Measurements from ENCODE around the gene CREB3L2. TPM values are rescaled to one million over a fixed set of nuclear protein-coding genes. Genes with fewer than 3 reads are reported as not detected.
"Not testable (repeated sequence)": the region's sequence is repeated elsewhere in the genome, so short reads cannot be mapped to it uniquely, and the experiment has no call there.

The CREB3L2 gene
- polyA plus RNA-seq, 3 donors, result 49.4 to 55.1 (median 49.7) TPM

GRCh38 chr7:137909042-137909441, 92.8 kb downstream of the CREB3L2 start:
- DNase-seq, result no peak

GRCh38 chr7:137908106-137908505, 93.8 kb downstream of the CREB3L2 start:
- DNase-seq, result no peak

DNA sequence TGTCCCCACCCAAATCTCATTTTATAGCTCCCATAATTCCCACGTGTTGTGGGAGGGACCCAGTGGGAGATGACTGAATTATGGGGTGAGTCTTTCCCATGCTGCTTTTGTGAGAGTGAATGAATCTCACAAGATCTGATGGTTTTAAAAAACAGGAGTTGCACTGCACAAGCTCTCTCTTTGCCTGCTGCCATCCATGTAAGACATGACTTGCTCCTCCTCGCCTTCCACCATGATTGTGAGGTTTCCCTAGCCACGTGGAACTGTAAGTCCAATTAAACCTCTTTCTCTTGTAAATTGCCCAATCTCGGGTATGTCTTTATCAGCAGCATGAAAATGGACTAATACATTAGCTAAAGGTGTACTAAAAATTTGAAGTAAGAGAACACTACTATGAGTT, 95.2 kb downstream of the CREB3L2 start:
- not testable (repeated sequence) for DNase-seq

GRCh38 chr7:137904833-137905232, 97.1 kb downstream of the CREB3L2 start:
- DNase-seq, result peak; percentile 45

DNA sequence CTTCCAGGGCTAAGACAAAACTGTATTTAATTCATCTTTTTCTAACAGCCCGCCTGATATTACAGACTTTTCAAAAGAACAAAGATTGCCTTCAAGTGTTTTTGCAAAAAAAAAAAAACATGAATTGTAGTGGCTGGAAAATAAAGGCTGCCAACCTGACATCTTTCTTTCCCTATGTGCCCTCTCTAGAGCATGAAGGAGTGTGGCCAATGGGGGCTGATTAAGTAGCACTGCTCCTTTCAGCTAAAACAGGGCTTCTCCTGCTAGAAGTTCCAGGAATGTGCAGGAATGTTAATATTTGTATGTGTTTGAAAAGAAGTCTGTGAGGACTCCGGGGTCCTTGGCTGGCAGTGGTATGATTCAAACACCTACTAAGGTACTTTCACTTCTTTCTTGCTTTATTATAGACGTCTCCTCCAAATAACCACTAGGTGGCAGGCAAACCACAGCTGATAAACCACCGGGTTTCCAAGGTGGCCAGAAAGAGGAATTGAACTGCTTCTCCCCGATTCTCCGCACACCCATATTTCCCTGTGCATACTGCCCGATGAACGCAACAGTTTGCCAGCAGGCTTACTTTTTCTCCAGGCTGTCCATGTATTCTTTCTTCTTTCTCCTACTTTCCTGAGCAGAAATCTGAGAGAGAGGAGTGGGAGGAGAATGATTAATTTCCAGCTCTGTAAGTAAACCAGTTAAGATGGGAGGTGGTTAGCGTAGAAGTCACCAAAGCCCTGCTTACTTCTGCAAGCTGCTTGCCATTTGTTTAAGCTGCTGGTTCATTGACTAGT, 98.3 kb downstream of the CREB3L2 start:
- DNase-seq, result peak; percentile 71

GRCh38 chr7:137900137-137900536, 101.7 kb downstream of the CREB3L2 start:
- no peak for DNase-seq

- peak; percentile 66 for DNase-seq
These were observed 102.8 kb downstream of the CREB3L2 start for GRCh38 chr7:137898839-137899721.

DNA sequence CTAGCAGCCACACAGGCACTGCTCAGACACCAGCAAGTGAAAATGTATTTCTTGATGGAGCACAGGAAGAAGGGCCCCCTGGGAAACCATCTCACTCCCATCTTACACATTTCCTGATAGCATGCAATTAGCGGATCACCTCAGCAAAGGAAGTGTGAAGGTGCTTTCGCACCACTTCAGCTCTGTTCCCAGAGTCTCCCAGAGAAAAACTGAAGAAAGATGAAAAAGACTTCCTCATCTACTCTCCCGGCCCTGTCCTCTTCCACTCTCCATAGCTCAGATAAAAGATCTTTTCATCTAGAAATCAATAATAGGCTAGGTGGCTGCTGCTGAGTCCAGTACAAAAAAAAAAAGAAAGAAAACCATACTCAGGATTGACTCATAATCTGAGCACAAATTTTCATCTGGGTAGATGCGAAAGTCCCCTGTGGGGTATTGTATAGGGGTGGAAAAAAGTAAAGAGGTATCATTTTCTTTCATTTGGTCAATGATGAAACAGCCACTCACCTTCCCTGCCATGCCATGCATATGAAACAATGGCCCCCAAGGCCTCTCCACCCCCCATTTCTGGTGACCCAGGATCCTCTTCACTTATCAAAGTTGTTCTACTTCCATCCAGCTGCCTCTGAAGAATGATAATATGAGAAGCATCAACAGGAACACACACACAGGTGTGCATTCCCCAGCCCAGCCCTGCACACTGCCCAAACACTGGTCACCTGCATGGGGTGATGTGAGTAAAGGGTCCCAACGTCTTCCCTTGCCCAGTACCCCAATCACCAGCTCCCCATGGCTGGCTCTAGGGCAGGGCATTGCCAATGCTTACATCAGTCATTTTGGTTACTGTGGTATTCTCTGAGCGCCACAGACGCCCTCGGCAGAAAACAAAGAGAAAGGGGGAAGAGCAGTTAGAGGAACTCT, 106.3 kb downstream of the CREB3L2 start:
- no peak for DNase-seq

DNA sequence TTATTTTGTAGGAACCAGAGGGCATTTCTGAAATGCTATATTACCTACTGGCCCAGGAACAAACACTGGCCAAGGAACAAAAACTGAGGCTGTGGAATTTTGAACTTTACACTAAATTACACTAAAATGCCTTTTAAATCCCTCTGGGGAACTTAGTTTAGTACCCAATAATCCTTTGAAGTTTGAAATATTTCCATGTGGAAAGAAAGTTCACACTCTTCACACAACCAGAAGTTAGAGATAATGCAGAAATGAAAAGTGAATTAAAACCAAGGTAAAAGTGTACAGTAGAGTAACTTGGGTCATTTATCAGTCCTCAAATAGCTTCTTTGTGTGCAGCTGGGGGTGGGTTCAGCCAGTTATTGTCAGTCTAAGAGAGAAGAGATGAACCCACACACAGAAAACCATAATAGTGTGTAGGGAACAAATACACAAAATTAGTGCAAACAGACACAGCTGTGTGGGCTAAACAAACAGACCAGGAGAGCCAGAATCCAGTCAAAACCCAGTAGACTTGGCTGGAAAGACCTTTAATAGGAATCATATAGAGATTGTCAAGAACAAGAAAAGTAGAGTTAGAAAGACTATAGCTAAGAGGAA, 108.6 kb downstream of the CREB3L2 start:
- DNase-seq, result no peak

GRCh38 chr7:137891016-137891655, 110.8 kb downstream of the CREB3L2 start:
- no peak for DNase-seq

DNA sequence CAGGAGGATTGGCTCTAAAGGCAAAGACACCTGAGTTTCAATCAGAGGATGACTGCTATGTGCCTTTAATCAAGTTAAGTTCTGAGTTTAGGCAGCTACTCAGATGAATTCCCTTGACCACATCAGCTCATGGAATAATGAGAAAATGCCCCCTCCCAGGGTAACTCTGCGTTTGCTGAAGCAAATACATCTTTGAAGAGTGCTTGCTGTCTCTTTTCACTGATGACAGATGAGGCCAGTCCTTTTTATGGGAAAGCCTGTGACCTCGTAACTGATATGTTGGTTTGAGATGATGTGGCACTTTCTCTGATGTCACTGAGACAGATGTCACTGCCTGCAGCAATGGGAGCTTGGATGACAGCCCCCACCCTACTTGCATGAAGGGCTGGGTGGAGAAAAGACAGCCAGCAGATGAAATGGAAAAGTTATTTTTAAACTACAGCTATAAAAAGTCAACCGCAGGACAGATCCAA, 111.4 kb downstream of the CREB3L2 start:
- no peak for DNase-seq

DNA sequence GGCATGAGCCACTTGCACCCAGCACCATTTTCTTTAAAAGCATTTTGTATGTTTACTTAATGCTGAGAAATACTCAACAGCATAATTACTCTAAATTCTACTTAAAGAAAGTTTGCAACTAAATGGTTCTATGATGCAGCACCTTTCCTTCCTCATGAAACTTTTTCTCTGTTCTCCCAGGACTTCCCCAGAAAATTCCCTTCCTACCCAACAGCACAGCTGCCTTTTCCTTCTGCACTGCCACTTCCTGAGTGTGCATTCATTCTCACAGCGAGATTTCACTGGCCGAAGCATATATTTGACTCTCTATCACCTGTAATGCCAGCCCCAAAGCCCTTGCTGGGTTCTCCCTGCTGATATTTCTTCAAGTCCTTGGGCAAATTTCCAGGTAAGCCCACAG, 113.6 kb downstream of the CREB3L2 start:
- DNase-seq, result no peak

- DNase-seq, result no peak
These were observed 115.1 kb downstream of the CREB3L2 start for GRCh38 chr7:137886746-137887145.

GRCh38 chr7:137886281-137886680, 115.6 kb downstream of the CREB3L2 start:
- DNase-seq, result no peak

DNA sequence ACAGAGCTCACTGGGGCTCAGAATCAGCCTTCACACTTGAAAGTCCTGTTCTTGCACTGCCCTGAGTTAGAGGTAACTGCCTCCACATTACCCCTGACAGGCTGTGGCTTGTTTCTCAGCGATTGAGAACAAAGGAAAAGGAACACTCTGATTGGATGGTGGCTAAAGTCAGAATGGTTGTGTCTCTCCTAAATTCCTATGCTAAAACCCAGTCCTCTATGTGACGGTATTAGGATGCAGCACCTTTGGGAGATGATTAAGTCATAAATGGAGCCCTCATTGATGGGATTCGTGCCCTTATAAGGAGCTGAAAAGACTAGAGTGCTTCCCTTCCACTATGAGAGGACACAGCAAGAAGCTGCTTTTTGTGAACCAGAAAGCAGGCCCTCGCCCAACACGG, 116.2 kb downstream of the CREB3L2 start:
- no peak for DNase-seq

DNA sequence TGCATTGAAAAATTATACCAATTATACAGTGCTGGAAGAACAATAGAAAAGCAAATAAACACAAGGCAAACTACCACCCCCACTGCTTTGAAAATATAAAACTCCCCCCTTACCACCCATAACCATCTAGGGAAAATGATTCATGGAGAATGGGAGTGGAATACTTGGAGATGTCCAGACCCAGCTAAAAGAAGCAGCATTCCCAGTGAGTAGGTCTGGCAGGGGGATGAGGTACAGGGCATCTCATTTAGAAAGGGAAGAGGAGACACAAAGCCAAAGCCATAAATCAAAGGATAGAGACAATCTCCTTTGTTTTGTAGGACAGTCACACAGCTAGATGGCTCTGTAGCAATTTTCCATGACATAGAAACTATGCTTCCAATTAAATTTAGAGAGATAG, 119.1 kb downstream of the CREB3L2 start:
- no peak for DNase-seq

DNA sequence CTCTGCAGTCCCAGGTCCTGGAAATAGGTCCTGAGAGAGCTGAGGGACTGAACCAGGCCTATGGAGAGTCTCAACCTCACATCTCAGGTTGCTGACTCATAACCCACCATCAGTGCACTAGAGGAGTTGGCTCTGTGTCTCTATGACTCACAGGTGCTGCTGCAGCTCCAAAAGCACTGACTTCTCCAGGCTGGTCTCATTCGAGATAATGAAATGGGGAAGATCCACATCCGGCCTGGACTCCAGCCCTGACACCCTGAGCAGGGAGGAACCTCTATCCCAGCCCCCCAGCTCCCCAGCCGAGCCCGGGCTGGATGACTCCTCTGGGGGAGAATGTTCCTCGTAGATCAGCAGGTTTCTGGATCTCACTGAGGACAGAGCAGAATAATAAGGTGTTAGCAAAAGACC, 119.6 kb downstream of the CREB3L2 start:
- DNase-seq, result no peak

- DNase-seq, result no peak
These were observed 120.2 kb downstream of the CREB3L2 start for GRCh38 chr7:137881607-137882260.

GRCh38 chr7:137880432-137880831, 121.5 kb downstream of the CREB3L2 start:
- DNase-seq, result no peak

Data from renal pelvis (tissue), 4 donors.